Measurements from ENCODE around the gene NPTXR.

- TF ChIP-seq POLR2AphosphoS5 (IDR thresholded peaks at IDR 0.05; ENCODE audit: low read depth, low read length) (no peak; the same call in 1 of the 2 replicates), TAF1 (IDR thresholded peaks at IDR 0.05; ENCODE audit: borderline replicate concordance, insufficient read depth, low read length) (no peak), SIN3A (IDR thresholded peaks at IDR 0.05; ENCODE audit: borderline replicate concordance, insufficient read depth, low read length) (no peak)
- TF ChIP-seq, protein P1, sequence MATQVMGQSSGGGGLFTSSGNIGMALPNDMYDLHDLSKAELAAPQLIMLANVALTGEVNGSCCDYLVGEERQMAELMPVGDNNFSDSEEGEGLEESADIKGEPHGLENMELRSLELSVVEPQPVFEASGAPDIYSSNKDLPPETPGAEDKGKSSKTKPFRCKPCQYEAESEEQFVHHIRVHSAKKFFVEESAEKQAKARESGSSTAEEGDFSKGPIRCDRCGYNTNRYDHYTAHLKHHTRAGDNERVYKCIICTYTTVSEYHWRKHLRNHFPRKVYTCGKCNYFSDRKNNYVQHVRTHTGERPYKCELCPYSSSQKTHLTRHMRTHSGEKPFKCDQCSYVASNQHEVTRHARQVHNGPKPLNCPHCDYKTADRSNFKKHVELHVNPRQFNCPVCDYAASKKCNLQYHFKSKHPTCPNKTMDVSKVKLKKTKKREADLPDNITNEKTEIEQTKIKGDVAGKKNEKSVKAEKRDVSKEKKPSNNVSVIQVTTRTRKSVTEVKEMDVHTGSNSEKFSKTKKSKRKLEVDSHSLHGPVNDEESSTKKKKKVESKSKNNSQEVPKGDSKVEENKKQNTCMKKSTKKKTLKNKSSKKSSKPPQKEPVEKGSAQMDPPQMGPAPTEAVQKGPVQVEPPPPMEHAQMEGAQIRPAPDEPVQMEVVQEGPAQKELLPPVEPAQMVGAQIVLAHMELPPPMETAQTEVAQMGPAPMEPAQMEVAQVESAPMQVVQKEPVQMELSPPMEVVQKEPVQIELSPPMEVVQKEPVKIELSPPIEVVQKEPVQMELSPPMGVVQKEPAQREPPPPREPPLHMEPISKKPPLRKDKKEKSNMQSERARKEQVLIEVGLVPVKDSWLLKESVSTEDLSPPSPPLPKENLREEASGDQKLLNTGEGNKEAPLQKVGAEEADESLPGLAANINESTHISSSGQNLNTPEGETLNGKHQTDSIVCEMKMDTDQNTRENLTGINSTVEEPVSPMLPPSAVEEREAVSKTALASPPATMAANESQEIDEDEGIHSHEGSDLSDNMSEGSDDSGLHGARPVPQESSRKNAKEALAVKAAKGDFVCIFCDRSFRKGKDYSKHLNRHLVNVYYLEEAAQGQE (IDR thresholded peaks at IDR 0.05; ENCODE audit: insufficient read depth in 1 of 2, low read depth in 2 of 2, low read length in 2 of 2), result no peak
These were observed 25.1 kb upstream of the NPTXR start for GRCh38 chr22:38868886-38869381.

Measured in PFSK-1 (cell line).